Uterus (tissue), 2 donors: ENCODE data around the gene SPDEF.

Experiments used
- POLR2A ChIP-seq, 2 donors: fragments of 450-650 bp; IDR thresholded peaks; one replicate each; pipeline ENCODE4 v1.6.1; 2016; ENCODE audit warnings: antibody characterized with exemption in 2 of 2, mild to moderate bottlenecking in 1 of 2, moderate library complexity in 1 of 2
- TF ChIP-seq, protein P1 (sequence below), 4 experiments: fragments of 200-600 bp in 2 of 4; fragments of 450-650 bp in 2 of 4; sonication (generic) in 2 of 4; IDR thresholded peaks; one replicate each; pipeline ENCODE4 v1.5.1; 2016 to 2019; ENCODE audit warnings: antibody characterized with exemption in 4 of 4, mild to moderate bottlenecking in 2 of 4, moderate library complexity in 1 of 4

DNA sequence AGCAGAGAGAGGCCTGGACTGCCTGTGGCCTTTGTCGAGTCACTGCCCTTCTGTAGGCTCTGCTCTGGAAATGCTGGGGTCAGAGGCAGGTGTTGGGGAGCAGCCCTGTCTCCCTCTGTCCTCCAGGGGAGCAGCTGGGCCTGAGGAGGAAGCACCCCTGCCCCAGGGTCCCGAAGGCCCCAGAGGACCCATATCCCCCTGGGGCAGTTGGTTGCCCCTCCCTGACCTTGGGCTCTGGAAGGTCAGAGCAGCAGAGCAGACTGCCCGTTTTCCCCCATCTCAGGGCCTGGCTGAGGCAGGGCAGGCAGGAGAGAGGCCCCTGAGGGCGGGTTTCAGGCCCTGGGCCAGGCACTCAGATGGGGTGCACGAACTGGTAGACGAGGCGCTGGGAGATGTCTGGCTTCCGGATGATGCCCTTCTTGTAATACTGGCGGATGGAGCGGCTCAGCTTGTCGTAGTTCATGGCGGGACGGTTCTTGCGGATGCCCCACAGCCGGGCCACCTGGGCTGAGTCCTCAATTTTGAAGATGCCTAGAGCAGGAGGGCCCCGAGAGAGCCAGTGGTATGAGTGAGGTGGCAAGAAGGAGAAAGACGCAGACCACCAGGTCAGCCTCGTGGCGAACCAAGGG is 18.1 kb downstream of the SPDEF start:
- no peak for TF ChIP-seq POLR2A (IDR thresholded peaks at IDR 0.05)
- TF ChIP-seq, protein P1, sequence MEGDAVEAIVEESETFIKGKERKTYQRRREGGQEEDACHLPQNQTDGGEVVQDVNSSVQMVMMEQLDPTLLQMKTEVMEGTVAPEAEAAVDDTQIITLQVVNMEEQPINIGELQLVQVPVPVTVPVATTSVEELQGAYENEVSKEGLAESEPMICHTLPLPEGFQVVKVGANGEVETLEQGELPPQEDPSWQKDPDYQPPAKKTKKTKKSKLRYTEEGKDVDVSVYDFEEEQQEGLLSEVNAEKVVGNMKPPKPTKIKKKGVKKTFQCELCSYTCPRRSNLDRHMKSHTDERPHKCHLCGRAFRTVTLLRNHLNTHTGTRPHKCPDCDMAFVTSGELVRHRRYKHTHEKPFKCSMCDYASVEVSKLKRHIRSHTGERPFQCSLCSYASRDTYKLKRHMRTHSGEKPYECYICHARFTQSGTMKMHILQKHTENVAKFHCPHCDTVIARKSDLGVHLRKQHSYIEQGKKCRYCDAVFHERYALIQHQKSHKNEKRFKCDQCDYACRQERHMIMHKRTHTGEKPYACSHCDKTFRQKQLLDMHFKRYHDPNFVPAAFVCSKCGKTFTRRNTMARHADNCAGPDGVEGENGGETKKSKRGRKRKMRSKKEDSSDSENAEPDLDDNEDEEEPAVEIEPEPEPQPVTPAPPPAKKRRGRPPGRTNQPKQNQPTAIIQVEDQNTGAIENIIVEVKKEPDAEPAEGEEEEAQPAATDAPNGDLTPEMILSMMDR (IDR thresholded peaks at IDR 0.05), result no peak
